SK-N-SH treated with all-trans-retinoic acid at 6 μM for 48 hours (cell line): ENCODE results near the gene DOP1A.

Source experiments
- ARNTL ChIP-seq: fragments of 450-650 bp; formaldehyde crosslinking; IDR thresholded peaks from 2 replicates; pipeline ENCODE4 v1.5.0; 2020; ENCODE audit warnings: low read depth, mild to moderate bottlenecking, moderate library complexity, borderline replicate concordance
- BACH2 ChIP-seq: fragments of 250-450 bp; sonication (Bioruptor Pico); IDR thresholded peaks from 2 replicates; pipeline ENCODE4 v1.9.0; 2021; ENCODE audit warnings: mild to moderate bottlenecking, borderline replicate concordance
- OSR1 ChIP-seq: fragments of 250-450 bp; sonication (Bioruptor Pico); IDR thresholded peaks from 2 replicates; pipeline ENCODE4 v1.8.0; 2022; ENCODE audit warnings: moderate library complexity, mild to moderate bottlenecking, inconsistent platforms
- SNAI2 ChIP-seq: fragments of 250-450 bp; sonication (Bioruptor Pico); IDR thresholded peaks from 2 replicates; pipeline ENCODE4 v1.5.0; 2020; ENCODE audit warnings: mild to moderate bottlenecking, moderate library complexity
- ZFP3 ChIP-seq: fragments of 250-450 bp; sonication (Bioruptor Pico); IDR thresholded peaks from 2 replicates; pipeline ENCODE4 v1.5.0; 2020; ENCODE audit warnings: mild to moderate bottlenecking, moderate library complexity
- ZNF8 ChIP-seq: fragments of 450-650 bp; formaldehyde crosslinking; IDR thresholded peaks from 2 replicates; pipeline ENCODE4 v1.5.0; 2020; ENCODE audit warnings: mild to moderate bottlenecking, moderate library complexity
- TF ChIP-seq, protein P1 (sequence below): fragments of 250-450 bp; sonication (Bioruptor Pico); IDR thresholded peaks from 2 replicates; pipeline ENCODE4 v1.8.0; 2021; ENCODE audit warnings: low read depth, mild to moderate bottlenecking, moderate library complexity, borderline replicate concordance

- TF ChIP-seq, protein P1, sequence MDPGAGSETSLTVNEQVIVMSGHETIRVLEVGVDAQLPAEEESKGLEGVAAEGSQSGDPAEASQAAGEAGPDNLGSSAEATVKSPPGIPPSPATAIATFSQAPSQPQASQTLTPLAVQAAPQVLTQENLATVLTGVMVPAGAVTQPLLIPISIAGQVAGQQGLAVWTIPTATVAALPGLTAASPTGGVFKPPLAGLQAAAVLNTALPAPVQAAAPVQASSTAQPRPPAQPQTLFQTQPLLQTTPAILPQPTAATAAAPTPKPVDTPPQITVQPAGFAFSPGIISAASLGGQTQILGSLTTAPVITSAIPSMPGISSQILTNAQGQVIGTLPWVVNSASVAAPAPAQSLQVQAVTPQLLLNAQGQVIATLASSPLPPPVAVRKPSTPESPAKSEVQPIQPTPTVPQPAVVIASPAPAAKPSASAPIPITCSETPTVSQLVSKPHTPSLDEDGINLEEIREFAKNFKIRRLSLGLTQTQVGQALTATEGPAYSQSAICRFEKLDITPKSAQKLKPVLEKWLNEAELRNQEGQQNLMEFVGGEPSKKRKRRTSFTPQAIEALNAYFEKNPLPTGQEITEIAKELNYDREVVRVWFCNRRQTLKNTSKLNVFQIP, result no peak
- TF ChIP-seq SNAI2 (CRISPR knock-in tag) (no peak), ZFP3 (CRISPR knock-in tag) (no peak), BACH2 (CRISPR knock-in tag) (no peak), ZNF8 (CRISPR knock-in tag) (no peak), OSR1 (CRISPR knock-in tag) (no peak), ARNTL (no peak)
These were observed 121.0 kb downstream of the DOP1A start for GRCh38 chr6:83188501-83188900.
